Right lung (tissue), 5 donors: Measurements from ENCODE around the gene FMNL2. TPM values are rescaled to one million over a fixed set of nuclear protein-coding genes. Genes with fewer than 3 reads are reported as not detected.

Experiments
- DNase-seq, 2 donors: peaks; one replicate each; pipeline ENCODE4 v3.0.0-alpha.2; 2013
- polyA plus RNA-seq, 5 donors: library from polyadenylated mRNA; unstranded; fragments of 120-200 nt; gene quantifications; one replicate each; pipeline versions ENCODE4 v1.2.1 to v1.2.3, GENCODE V29; 2013; ENCODE audit warnings: inconsistent platforms in 1 of 5, low replicate concordance in 1 of 5; ENCODE audit not compliant: insufficient read length in 5 of 5, insufficient read depth in 1 of 5

FMNL2 gene
- polyA plus RNA-seq, 5 donors: 51.4 to 89.6 (median 77.5) TPM

DNA sequence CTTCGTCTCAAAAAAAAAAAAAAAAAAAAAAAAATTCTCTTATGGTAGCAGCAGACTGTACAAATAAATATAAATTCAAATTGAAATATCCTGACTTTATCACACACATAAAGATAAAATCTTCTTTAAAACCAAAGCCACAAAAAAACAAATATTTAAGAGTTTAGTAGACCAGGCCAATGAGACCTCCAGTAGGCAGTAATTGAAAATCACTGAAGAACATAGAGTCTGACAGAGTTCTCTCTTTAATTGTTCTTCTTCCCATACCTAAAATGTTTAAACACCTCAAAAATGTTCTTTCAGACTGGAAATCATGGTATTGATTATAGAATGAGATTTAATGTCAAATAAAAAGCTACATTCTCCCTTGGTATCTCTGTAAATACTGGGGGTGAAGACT lies 361.5 kb downstream of the FMNL2 start:
- DNase-seq: no peak

Other genes with a start within 250 kb of the FMNL2 start
- 10 to 100 TPM in 1 of 5 donors, 1 to 10 TPM in 4; 4.2 to 12.8 (median 9.3) TPM for gene CACNB4, start 236.1 kb upstream of the FMNL2 start, polyA plus RNA-seq
- gene STAM2, start 159.4 kb upstream of the FMNL2 start, polyA plus RNA-seq: 10 to 100 TPM; 31.8 to 48.9 (median 47.2) TPM